WTC11 (cell line): ENCODE results near the gene SND1. TPM values are rescaled to one million over a fixed set of nuclear protein-coding genes. Genes with fewer than 3 reads are reported as not detected.

Experiments
- ATAC-seq: fragments of 200-7000 bp; cut with Tn5 transposase; 2 replicates; pipeline ENCODE4 v1.10.0; 2021; ENCODE audit warnings: mild to moderate bottlenecking, moderate library complexity
- CTCF ChIA-PET: fragments of 300-600 bp; sonication (Branson Sonifier 250); formaldehyde crosslinking; loops from one replicate; lab custom pipeline; 2021; ENCODE audit warnings: antibody characterized with exemption; lab: Charles Lee
- POLR2A ChIA-PET: fragments of 350-600 bp; sonication (Branson Sonifier 250); formaldehyde crosslinking; loops from one replicate; lab custom pipeline; 2021; ENCODE audit warnings: antibody characterized with exemption; lab: Charles Lee
- DNase-seq: peaks from one replicate; pipeline ENCODE4 v3.0.0; 2021; ENCODE audit warnings: low spot score
- H3K27ac Mint-ChIP-seq: 2 replicates; pipeline ENCODE4 v1.8.0; 2021; ENCODE audit warnings: mixed read lengths
- H3K27me3 Mint-ChIP-seq: 2 replicates; pipeline ENCODE4 v1.8.0; 2021; ENCODE audit warnings: low read depth, mild to moderate bottlenecking, moderate library complexity, mixed read lengths
- H3K36me3 Mint-ChIP-seq: 2 replicates; pipeline ENCODE4 v1.8.0; 2021; ENCODE audit warnings: mixed read lengths
- H3K4me1 Mint-ChIP-seq: 2 replicates; pipeline ENCODE4 v1.8.0; 2022; ENCODE audit warnings: mixed read lengths
- H3K4me3 Mint-ChIP-seq: 2 replicates; pipeline ENCODE4 v1.8.0; 2021; ENCODE audit warnings: mild to moderate bottlenecking, moderate library complexity, mixed read lengths
- H3K9me3 Mint-ChIP-seq: 2 replicates; pipeline ENCODE4 v1.8.0; 2021; ENCODE audit warnings: mixed read lengths
- AR ChIP-seq: fragments of 250-450 bp; sonication (Bioruptor Pico); IDR thresholded peaks from 2 replicates; pipeline ENCODE4 v1.9.0; 2021; ENCODE audit warnings: mild to moderate bottlenecking
- ARID4B ChIP-seq: sonication (generic); formaldehyde crosslinking; IDR thresholded peaks from 2 replicates; pipeline ENCODE4 v1.8.0; 2023; ENCODE audit warnings: missing genetic modification reagents, mild to moderate bottlenecking, borderline replicate concordance
- ATF2 ChIP-seq: sonication (generic); formaldehyde crosslinking; IDR thresholded peaks from 2 replicates; pipeline ENCODE4 v1.8.1; 2022; ENCODE audit warnings: low read depth, missing genetic modification reagents, borderline replicate concordance
- ATF6 ChIP-seq: sonication (generic); formaldehyde crosslinking; IDR thresholded peaks from 2 replicates; pipeline ENCODE4 v1.8.1; 2023; ENCODE audit warnings: mild to moderate bottlenecking, missing genetic modification reagents
- CBFB ChIP-seq: sonication (generic); formaldehyde crosslinking; IDR thresholded peaks from 2 replicates; pipeline ENCODE4 v1.8.1; 2022; ENCODE audit warnings: mild to moderate bottlenecking, low read depth, missing genetic modification reagents
- CTCF ChIP-seq: fragments of 200-600 bp; IDR thresholded peaks from 2 replicates; pipeline ENCODE4 v1.8.0; 2022; ENCODE audit warnings: antibody characterized with exemption
- ETV6 ChIP-seq: sonication (generic); formaldehyde crosslinking; IDR thresholded peaks from 2 replicates; pipeline ENCODE4 v1.8.1; 2022; ENCODE audit warnings: mild to moderate bottlenecking, missing genetic modification reagents
- NFE2L1 ChIP-seq: sonication (generic); formaldehyde crosslinking; IDR thresholded peaks from 2 replicates; pipeline ENCODE4 v1.8.1; 2023; ENCODE audit warnings: missing genetic modification reagents
- NR1H2 ChIP-seq: sonication (generic); formaldehyde crosslinking; IDR thresholded peaks from 2 replicates; pipeline ENCODE4 v1.9.0; 2021; ENCODE audit warnings: mild to moderate bottlenecking, moderate library complexity, missing genetic modification reagents
- NR2C2 ChIP-seq: sonication (generic); formaldehyde crosslinking; IDR thresholded peaks from 2 replicates; pipeline ENCODE4 v1.8.0; 2022; ENCODE audit warnings: mild to moderate bottlenecking, missing genetic modification reagents
- NR3C1 ChIP-seq: sonication (generic); formaldehyde crosslinking; conservative IDR thresholded peaks from 2 replicates; pipeline ENCODE4 v1.8.1; 2023; ENCODE audit warnings: low read depth, mild to moderate bottlenecking, missing genetic modification reagents
- RORB ChIP-seq: fragments of 250-450 bp; sonication (Bioruptor Pico); IDR thresholded peaks from 2 replicates; pipeline ENCODE4 v1.9.0; 2021; ENCODE audit warnings: mild to moderate bottlenecking
- TEAD4 ChIP-seq: sonication (generic); formaldehyde crosslinking; IDR thresholded peaks from 2 replicates; pipeline ENCODE4 v1.8.0; 2022; ENCODE audit warnings: mild to moderate bottlenecking, missing genetic modification reagents
- ZNF232 ChIP-seq: sonication (generic); formaldehyde crosslinking; IDR thresholded peaks from 2 replicates; pipeline ENCODE4 v1.8.0; 2022; ENCODE audit warnings: mild to moderate bottlenecking, missing genetic modification reagents
- ZNF396 ChIP-seq: fragments of 250-450 bp; sonication (Bioruptor Pico); IDR thresholded peaks from 2 replicates; pipeline ENCODE4 v1.8.0; 2021; ENCODE audit warnings: mild to moderate bottlenecking, moderate library complexity, borderline replicate concordance
- total RNA-seq: library from RNA; stranded (reverse); gene quantifications from 3 replicates; pipeline ENCODE4 v1.2.3, GENCODE V29; 2021

The SND1 gene
- total RNA-seq, 1 experiment from 2014 or later = 261 TPM

- TF ChIP-seq ARID4B (CRISPR knock-in tag) = no peak
- no peak for TF ChIP-seq CBFB
- TF ChIP-seq ZNF232 (CRISPR knock-in tag) = no peak
- TF ChIP-seq NR3C1 (CRISPR knock-in tag) = no peak
- TF ChIP-seq ZNF396 (CRISPR knock-in tag) = no peak
Measured at GRCh38 chr7:127711872-127712271, 59.9 kb downstream of the SND1 start (continued).

- H3K4me3 Mint-ChIP-seq = no peak overlapping the region
- ChIA-PET POLR2A (no interaction called here), CTCF (interaction anchor here (1.0 to 1.5 kb wide), 3 partner anchors 80 to 496 kb away, joined by 3 to 5 read pairs (median 4); no protein-coding TSS in a partner anchor)
- peaks cover 2% of the 10 kb centered on the region; the same call in 1 of the 2 replicates for H3K4me1 Mint-ChIP-seq
- H3K27me3 Mint-ChIP-seq = no peaks in the 10 kb centered on the region; the same call in 1 of the 2 replicates
- no peak overlapping the region for H3K27ac Mint-ChIP-seq
- peaks cover 45% of the 10 kb centered on the region for H3K36me3 Mint-ChIP-seq
- TF ChIP-seq NR2C2 (no peak), AR (CRISPR knock-in tag) (no peak), CTCF (no peak), ATF6 (no peak), NFE2L1 (CRISPR knock-in tag) (no peak), ATF2 (CRISPR knock-in tag) (no peak), TEAD4 (CRISPR knock-in tag) (no peak), ETV6 (CRISPR knock-in tag) (no peak), NR1H2 (CRISPR knock-in tag) (no peak), RORB (CRISPR knock-in tag) (no peak)
- H3K9me3 Mint-ChIP-seq = peaks cover 10% of the 10 kb centered on the region; the same call in 1 of the 2 replicates
- ATAC-seq = no peak
- DNase-seq = no peak
Measured at GRCh38 chr7:127713006-127713405, 61.0 kb downstream of the SND1 start.
